HG03196 (cell line): ENCODE results near the gene TOB1.
"Not testable (repeated sequence)": the region's sequence is repeated elsewhere in the genome, so short reads cannot be mapped to it uniquely, and the experiment has no call there.

Source experiments
- ATAC-seq: cut with Tn5 transposase; IDR thresholded peaks from one replicate; pipeline ENCODE4 v1.9.1; 2021; ENCODE audit not compliant: unreplicated experiment

TOB1 gene

GRCh38 chr17:50868602-50869001, 2.4 kb upstream of the TOB1 start:
- no peak for ATAC-seq

DNA sequence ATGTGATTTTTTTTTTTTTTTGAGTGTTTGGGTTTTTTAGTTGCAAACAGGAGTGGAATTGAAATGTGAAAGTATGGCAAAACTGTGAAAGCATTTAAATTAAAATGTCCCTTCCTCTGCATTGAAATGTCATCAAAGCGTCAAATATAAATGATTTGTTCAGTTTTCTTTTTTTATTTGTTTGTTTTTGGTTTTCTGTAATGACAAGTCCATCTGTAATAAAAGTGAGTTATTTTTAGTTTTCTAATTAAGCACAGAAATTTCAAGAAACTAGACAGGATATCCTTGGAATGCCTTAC, 1.9 kb upstream of the TOB1 start:
- no peak for ATAC-seq

GRCh38 chr17:50867363-50868139, 1.4 kb upstream of the TOB1 start:
- ATAC-seq: peak; percentile 34

- peak; percentile 10 for ATAC-seq
These were observed 802 bp upstream of the TOB1 start for GRCh38 chr17:50866950-50867362.

DNA sequence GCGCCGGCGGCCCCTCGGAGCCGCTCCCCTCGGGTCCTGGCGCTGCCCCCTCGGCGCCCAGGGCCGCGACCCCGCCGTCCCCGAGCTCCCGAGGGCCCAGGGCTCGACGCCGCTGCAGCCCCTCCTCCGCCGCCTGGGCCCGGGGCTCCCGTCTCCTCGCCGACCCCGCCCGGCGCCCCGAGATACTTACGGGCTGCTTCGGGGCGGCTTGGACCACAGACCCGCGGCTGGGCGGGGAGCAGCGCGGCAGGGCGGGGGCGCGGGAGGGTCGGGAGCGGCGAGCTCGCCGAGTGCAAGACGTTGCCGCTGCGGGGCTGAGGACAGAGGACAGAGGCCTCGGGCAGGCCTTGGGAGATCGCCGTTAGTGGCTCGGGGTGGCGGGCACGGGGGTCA, 290 bp downstream of the TOB1 start:
- ATAC-seq: no peak

- ATAC-seq: peak; percentile 18
These were observed 890 bp downstream of the TOB1 start for GRCh38 chr17:50865060-50865867.

DNA sequence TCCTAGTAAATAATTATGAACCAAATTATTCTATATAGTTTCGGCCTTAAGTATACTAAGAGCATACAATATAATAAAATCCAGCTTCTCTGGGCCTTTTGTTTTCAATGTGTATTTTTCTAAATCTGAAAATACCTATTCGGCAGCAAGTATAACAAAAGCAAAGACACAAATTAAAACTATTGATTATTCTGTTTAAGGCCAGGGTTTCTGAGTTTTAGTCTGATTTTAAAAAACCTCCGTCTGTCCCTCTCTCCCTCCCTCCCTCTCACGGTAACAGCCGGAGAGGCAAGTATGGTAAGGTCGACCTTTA, 1.5 kb downstream of the TOB1 start:
- ATAC-seq: no peak

GRCh38 chr17:50863931-50864330, 2.2 kb downstream of the TOB1 start:
- no peak for ATAC-seq

DNA sequence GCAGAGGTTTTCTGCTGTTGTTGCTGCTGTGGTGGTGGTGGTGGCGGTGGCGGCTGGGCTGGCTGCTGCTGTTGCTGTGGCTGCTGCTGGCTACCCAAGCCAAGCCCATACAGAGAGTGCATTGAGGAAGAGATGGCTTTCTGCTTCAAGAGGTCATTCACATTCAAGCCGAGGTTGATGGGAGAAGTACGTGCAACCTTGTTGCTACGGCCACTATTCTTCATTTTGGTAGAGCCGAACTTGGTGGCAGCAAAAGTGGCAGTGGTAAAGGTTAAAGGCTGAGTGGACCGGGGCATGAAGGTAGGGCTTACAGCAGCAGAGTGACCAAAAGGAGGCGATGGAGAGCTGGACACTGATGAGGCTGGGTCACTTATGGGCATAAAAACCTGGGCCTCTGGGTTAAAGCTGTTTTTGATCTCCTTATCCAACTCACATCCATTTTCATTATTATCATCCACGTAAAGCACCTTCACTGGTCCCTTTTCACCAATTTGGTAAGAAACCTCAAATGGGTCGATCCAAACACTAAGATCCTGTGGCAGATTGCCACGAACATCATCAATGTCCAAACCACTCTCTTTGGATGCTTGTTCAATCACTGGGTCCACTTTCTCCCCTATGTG, 2.8 kb downstream of the TOB1 start:
- ATAC-seq: no peak

GRCh38 chr17:50861822-50862528, 4.2 kb downstream of the TOB1 start:
- ATAC-seq: no peak

GRCh38 chr17:50861334-50861676, 4.8 kb downstream of the TOB1 start:
- ATAC-seq: no peak

DNA sequence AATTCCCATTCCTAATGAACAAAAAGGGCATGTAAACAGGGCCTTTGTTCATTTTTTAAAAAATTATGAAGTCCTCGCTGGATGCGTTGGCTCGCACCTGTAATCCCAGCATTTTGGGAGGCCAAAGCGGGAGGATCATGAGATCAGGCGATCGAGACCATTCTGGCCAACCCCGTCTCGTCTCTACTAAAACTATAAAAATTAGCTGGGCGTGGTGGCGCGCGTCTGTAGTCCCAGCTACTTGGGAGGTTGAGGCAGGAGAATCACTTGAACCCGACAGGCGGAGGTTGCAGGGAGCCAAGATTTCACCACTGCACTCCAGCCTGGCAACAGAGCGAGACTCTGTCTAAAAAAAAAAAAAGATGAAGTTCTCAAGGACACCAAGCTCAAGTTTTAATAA, 6.4 kb downstream of the TOB1 start:
- not testable (repeated sequence) for ATAC-seq

DNA sequence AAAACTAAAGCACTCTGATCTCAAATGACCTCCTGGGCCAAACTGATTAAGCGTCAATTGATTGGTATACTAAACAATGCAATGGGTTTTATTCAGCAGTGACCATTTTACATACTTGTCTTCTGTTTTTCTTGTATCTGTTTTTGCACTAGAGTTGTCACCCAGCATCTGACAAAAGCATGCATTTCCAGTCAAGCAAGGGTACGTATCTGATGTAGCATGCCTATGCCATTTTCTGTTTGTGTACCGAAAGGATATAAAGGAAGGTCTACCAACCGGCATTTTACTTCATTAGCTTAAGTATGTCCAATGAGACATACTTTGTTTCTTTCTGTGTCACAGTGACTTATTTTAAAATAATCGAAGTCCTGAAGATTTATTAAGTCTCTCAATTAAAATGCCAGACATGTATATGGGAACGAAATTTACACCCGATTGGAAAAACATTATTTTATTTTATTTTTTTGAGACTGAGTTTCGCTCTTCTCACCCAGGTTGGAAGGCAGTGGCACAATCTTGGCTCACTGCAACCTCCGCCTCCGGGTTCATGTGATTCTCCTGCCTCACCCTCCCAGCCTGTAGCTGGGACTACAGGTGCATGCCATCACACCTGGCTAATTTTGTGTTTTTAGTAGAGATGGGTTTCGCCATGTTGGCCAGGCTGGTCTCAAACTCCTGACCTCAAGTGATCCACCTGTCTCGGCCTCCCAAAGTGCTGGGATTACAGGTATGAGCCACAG, 7.5 kb downstream of the TOB1 start:
- ATAC-seq: no peak

DNA sequence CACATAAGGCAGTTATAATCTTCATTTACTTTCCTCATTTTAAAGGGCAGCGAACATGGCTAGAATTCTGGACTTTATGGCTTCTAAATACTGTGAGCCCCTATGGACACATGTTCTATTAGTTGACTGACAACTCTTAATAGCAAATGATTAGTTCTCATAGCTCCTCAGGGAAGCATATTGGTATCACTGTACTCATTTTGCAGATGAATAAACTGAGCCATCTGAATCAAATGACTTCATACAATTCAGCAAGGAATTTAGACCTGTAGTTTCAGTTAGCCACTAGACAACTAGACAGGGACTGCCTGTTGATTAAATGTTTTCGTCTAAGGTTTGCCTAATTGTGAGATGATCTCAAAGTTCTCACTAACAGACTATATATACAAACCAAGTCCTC, 9.7 kb downstream of the TOB1 start:
- no peak for ATAC-seq

- ATAC-seq: no peak
These were observed 10.3 kb downstream of the TOB1 start for GRCh38 chr17:50855708-50856330.

- ATAC-seq: no peak
These were observed 12.4 kb downstream of the TOB1 start for GRCh38 chr17:50853781-50854180.

DNA sequence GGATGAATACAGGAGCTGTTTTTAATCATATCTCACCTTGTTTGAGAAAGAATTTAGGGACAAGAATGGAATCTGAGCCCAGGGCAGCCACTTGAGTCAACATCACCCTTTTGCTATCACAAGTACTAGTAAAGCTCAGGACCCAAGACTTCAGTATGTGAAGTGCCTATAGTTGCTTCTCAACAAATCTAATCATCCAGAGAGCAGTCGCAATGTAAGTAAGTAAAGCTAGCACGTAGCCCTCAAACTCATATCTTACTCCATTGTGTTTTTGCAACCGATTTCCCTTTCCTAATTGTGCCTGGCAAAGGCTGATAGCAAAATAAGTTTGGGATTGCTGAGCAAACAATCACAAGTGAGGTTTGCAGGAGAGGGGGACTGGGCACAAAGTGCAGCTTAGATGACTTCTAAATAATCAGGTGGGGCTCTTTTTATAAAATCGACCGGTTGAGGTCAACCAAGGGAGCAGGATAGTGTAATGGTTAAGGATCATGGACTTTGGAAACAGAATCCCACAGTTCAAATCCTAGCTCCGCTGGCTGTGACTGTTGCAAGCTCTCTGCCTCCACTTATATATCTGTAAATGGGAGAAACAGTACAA, 13.0 kb downstream of the TOB1 start:
- no peak for ATAC-seq

DNA sequence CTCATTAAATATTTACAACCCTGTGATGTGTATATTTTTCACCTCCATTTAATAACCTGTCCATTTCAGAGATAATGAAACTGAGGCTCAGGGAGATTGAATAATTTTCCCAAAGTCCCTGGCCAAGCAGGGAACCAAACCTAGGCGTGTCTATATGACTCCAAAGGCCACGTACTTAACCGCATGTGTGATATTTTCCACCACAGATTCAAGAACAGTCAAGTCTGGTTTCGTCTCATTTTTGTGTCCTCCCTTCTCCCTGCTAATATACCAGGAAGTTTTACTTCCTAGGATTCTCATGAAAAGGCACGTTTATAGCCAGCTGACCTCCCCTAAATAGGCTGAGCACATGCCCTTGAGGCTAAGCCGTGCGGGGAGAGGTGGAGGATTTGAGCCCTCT, 15.5 kb downstream of the TOB1 start:
- no peak for ATAC-seq

- ATAC-seq: no peak
These were observed 17.4 kb downstream of the TOB1 start for GRCh38 chr17:50848711-50849110.

- ATAC-seq: no peak
These were observed 18.1 kb downstream of the TOB1 start for GRCh38 chr17:50848039-50848438.
